Vagina (tissue), 2 donors: ENCODE results near the gene MACROD2.

Source experiments
- POLR2A ChIP-seq, 2 donors: fragments of 450-650 bp; IDR thresholded peaks; one replicate each; pipeline ENCODE4 v1.6.1; 2017; ENCODE audit warnings: antibody characterized with exemption in 2 of 2, mild to moderate bottlenecking in 2 of 2, moderate library complexity in 2 of 2
- POLR2AphosphoS5 ChIP-seq, 2 donors: sonication (generic); formaldehyde crosslinking; IDR thresholded peaks; one replicate each; pipeline ENCODE4 v1.9.0; 2017; ENCODE audit warnings: antibody characterized with exemption in 2 of 2, mild to moderate bottlenecking in 2 of 2, low read depth in 1 of 2; ENCODE audit not compliant: insufficient read depth in 1 of 2
- TF ChIP-seq, protein P1 (sequence below), 3 experiments: fragments of 450-650 bp in 2 of 3; fragments of 200-600 bp in 1 of 3; sonication (generic) in 1 of 3; IDR thresholded peaks; one replicate each; pipeline ENCODE4 v1.5.1; 2017 to 2019; ENCODE audit warnings: antibody characterized with exemption in 3 of 3, mild to moderate bottlenecking in 2 of 3, moderate library complexity in 2 of 3

DNA sequence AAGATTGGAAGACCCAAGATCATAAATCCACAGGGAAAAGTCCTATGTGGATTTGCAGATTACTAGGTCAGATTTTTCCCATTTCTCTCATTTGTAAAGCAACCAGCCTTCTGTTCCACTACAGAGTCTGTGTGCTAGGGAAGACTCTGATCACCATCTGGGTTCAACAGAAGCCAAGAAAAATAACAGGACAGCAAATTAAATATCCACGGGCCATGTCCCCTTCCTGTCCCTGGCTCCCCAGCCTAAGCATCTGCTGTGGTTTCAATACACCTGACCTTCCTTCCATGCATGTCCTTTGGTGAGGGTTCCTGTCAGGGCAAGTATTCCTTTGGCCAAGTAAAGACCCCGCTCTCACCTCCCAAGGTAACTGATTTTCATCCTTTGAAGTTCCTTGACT, 2019.1 kb downstream of the MACROD2 start:
- TF ChIP-seq, protein P1, sequence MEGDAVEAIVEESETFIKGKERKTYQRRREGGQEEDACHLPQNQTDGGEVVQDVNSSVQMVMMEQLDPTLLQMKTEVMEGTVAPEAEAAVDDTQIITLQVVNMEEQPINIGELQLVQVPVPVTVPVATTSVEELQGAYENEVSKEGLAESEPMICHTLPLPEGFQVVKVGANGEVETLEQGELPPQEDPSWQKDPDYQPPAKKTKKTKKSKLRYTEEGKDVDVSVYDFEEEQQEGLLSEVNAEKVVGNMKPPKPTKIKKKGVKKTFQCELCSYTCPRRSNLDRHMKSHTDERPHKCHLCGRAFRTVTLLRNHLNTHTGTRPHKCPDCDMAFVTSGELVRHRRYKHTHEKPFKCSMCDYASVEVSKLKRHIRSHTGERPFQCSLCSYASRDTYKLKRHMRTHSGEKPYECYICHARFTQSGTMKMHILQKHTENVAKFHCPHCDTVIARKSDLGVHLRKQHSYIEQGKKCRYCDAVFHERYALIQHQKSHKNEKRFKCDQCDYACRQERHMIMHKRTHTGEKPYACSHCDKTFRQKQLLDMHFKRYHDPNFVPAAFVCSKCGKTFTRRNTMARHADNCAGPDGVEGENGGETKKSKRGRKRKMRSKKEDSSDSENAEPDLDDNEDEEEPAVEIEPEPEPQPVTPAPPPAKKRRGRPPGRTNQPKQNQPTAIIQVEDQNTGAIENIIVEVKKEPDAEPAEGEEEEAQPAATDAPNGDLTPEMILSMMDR (IDR thresholded peaks at IDR 0.05) = no peak
- TF ChIP-seq POLR2AphosphoS5 (IDR thresholded peaks at IDR 0.05; ENCODE audit: insufficient read depth in 1 of 2, low read depth in 1 of 2) (no peak), POLR2A (IDR thresholded peaks at IDR 0.05) (no peak)
